ENCODE measurements around the gene HSD3B7.

Gene HSD3B7

GRCh38 chr16:31029272-31029671 is 44.3 kb downstream of the HSD3B7 start:
- TF ChIP-seq POLR2AphosphoS5 (IDR thresholded peaks at IDR 0.05; ENCODE audit: low read depth) = no peak
- no peak for TF ChIP-seq REST (IDR thresholded peaks at IDR 0.05; ENCODE audit: insufficient replicate concordance, low read depth)
- DNase-seq (ENCODE audit: low read depth in 1 of 2, low spot score in 1 of 2) = no peak
- Histone ChIP-seq H3K4me3 (replicated peaks; ENCODE audit: insufficient read depth, low read length) (no peak overlapping the region), H3K27ac (replicated peaks) (no peak overlapping the region), H3K27me3 (ENCODE audit: insufficient read depth, poor library complexity, severe bottlenecking) (no peaks in the 10 kb centered on the region)

GRCh38 chr16:31031276-31031675 is 46.3 kb downstream of the HSD3B7 start:
- DNase-seq (ENCODE audit: low read depth in 1 of 2, low spot score in 1 of 2) = no peak
- Histone ChIP-seq H3K27me3 (ENCODE audit: insufficient read depth, poor library complexity, severe bottlenecking) (no peaks in the 10 kb centered on the region), H3K4me3 (replicated peaks; ENCODE audit: insufficient read depth, low read length) (no peak overlapping the region), H3K27ac (replicated peaks) (no peak overlapping the region)
- TF ChIP-seq SPI1 (IDR thresholded peaks at IDR 0.05; ENCODE audit: borderline replicate concordance, low read depth) = no peak
- TF ChIP-seq CTCF (IDR thresholded peaks at IDR 0.05; ENCODE audit: insufficient read depth, low read length) = no peak
- TF ChIP-seq REST (IDR thresholded peaks at IDR 0.05; ENCODE audit: insufficient replicate concordance, low read depth) = no peak
- TF ChIP-seq GABPA (IDR thresholded peaks at IDR 0.05; ENCODE audit: low read depth) = no peak
- no peak for TF ChIP-seq POLR2AphosphoS5 (IDR thresholded peaks at IDR 0.05; ENCODE audit: low read depth)

- no peaks in the 10 kb centered on the region for H3K27me3 ChIP-seq (ENCODE audit: insufficient read depth, poor library complexity, severe bottlenecking)
- peak within 1 kb of the TSS; percentile 96 for H3K4me3 ChIP-seq (replicated peaks; ENCODE audit: insufficient read depth, low read length)
- DNase-seq (ENCODE audit: low read depth in 1 of 2, low spot score in 1 of 2) = peak; percentile 99 to 100
- H3K27ac ChIP-seq (replicated peaks) = peak within 1 kb of the TSS; percentile 82
- peak; percentile 69 for TF ChIP-seq POLR2AphosphoS5 (IDR thresholded peaks at IDR 0.05; ENCODE audit: low read depth)
- no peak for TF ChIP-seq REST (IDR thresholded peaks at IDR 0.05; ENCODE audit: insufficient replicate concordance, low read depth)
- TF ChIP-seq GABPA (IDR thresholded peaks at IDR 0.05; ENCODE audit: low read depth) = peak; percentile 99
These were observed 48.0 kb downstream of the HSD3B7 start, which contains the start of gene STX4 for GRCh38 chr16:31032736-31033708. Gene STX4, plus strand, starts transcription at chr16:31033558. Its CDS starts 248 bp downstream, at chr16:31033806.

All from HL-60 (cell line).